SIG-M5 treated with dmso at 0.1 percent for 504 hours (cell line): ENCODE results near the gene TGFBR3L.
"Not testable (repeated sequence)": the region's sequence is repeated elsewhere in the genome, so short reads cannot be mapped to it uniquely, and the experiment has no call there.

Experiments used
- DNase-seq: peaks from one replicate; lab custom pipeline; 2025; ENCODE audit not compliant: unreplicated experiment; lab: John Stamatoyannopoulos, UW

Gene TGFBR3L

DNA sequence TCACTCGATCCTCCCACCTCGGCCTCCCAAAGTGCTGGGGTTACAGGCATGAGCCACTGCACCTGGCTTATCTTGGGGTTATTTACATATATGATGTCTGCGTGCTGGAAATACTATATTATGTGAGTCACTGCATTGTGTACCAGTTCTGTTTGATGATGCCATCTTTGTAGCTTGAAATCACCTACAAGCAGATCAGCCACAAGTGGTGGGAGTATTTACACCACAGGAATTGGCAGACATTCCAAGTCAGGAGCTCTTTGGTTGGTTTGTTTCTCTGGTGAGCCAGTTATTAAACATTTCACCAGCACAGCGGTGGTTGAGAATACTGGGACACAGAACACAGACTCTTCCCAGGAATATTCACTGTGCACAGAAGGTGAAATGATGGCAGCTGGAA lies 33.3 kb downstream of the TGFBR3L start:
- DNase-seq, result no peak

GRCh38 chr19:7953060-7953459 lies 38.4 kb downstream of the TGFBR3L start:
- no peak for DNase-seq

DNA sequence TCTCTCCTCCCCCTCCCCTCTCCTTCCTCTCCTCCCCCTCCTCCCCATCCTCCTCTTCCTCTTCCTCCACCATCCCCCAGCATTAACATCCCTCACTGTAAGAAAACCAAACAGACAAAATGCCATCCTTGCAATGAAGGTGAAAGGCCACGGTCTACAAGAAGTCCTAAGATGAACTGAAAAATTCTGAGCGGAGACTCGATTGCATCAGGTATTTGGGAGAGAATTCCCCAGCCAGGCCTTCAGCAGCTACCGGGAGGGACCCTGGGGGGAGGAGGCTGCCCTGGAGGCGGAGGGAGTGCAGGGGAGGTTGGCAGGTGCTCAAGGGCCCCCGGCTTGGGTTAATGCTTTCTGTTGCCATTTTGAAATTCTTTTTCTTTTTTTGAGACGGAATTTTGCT lies 38.9 kb downstream of the TGFBR3L start:
- DNase-seq, result no peak

GRCh38 chr19:7955696-7956095 lies 41.1 kb downstream of the TGFBR3L start:
- no peak for DNase-seq

DNA sequence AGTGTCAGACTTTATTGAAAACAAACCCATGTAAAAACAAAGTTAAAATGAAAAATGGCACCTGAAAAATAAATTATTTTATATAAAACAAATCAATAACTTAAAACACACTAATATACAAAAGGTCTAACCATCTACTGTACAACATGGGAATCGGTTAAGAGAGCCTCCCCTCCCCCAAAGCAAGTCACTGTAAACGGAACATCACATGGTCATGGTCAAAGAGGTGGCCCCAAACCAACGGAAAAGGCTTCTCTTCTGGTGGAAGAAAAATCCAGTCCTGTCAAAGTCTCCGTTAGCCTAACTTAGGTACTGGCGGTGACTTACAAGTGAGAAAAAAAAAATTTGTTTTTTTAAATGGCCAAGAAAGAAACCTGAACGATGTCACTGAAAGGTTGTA lies 44.6 kb downstream of the TGFBR3L start:
- no peak for DNase-seq

DNA sequence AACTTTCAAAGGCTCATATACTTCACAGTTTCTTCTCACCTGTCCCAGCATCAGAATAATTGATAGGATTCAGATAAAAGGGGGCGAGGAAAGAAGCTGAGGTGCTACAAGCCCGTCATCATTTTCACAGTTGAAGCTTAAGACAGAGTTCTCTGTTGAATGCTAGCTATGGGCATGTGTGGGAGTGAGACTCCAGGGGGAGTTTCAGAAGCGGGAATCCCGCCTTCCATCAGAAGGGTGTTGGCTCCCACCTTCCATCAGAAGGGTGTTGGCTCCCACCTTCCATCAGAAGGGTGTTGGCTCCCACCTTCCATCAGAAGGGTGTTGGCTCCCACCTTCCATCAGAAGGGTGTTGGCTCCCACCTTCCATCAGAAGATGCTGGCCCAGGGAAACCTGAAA lies 46.5 kb downstream of the TGFBR3L start:
- DNase-seq, result not testable (repeated sequence)

DNA sequence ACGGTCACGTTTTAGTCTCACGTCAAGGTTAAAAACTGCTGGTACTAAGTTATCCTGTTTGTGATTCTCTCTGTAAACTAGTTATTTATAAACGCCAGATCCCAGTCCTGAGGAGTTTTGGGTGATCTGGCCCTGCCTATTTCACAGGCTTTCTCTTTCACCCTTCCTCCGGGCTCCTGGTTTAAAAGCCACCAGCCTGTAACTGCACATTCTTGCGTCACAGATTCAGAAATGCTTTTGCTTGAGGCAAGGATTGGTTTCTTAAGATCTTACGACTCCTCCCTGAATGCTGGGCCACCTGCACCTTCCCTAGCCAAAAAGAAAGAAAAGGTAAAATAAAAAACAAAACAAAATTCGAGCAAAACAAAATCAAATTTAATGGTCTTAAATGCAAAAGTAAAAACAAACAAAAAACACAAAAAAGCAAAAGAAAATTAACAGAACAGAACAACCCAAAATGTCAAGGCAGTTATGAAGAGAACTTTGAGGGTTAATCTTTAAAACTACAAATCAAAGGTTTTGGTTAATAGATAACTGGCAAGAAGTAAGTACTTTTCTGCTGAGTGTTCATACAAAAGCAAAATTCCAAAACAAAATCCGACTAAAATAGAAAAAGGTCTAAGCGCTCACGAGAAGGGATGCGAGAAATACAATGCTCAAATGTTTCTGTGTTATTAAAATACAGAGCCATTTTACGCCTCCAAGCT lies 47.4 kb downstream of the TGFBR3L start:
- no peak for DNase-seq

DNA sequence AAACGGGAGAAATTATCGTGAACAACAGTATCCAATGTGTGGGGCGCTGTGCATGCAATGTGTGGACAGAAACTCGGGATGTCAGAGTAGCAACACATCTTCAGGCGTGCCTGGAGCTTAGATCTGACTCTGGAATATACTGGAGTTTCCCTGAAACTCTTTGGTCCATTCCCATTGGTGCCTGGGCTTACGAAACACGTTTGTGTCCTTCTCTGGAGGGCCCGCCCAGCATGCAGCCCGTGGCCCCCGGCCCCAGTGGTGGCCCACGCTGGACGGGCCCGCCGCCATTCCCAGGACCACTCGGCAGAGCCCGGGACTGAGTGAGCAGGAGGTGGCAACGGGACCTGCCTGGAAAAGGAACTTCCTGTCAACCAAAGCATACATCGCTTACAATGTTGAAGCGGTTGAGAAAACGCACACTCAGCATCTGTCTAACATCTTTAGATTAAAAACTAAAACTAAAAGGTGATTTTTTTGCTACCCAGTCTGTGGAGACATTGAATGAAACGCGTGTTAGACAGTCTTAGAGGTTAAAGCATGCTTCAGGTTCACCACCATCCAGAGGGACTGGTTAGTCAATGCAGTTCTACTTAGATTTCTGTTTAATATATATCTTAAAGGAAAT lies 48.1 kb downstream of the TGFBR3L start:
- DNase-seq, result no peak

DNA sequence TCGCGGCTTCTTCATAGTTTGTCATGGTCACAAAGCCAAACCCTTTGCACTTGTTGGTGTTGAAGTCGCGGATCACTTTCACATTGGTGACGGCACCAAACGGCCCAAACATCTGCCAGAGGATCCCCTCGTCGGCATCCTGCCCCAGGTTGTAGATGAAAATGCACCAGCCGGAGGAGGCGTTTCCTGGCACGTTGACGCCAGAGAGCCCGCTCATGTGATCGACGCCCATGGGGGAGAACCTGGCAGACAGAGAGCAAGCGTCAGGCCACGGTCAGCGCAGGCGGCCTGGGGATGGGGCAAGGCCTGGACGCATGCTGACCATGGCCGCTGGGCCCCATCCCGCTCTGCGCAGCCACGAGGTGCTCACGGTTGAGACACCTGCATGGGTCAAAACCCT lies 48.9 kb downstream of the TGFBR3L start:
- DNase-seq, result no peak

DNA sequence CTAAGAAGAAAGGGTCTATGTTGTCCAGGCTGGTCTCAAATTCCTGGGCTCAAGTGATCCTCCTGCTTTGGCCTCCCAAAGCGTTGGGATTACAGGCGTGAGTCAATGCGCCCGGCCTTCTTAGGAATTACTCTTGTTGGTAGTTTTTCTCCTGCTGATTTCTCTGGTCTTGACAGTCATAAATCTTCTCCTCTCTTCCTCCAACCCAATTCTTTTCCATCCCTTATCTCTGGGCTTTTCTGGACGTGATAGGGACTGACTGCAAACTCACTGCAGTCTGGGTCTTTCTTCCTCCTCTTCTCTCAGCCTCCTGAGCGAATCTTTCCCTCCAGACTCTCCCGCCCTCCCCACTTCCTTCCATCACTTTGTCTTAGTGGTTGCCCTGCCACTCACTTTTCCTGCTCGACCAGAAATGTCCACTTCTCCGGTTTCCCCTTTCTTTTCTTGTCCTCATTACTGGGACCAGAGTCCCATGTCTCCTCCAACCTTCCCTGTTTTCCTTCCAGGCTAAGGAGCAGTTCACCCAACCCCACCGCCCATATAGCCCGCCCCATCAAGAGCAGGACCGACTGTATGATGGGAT lies 50.7 kb downstream of the TGFBR3L start:
- no peak for DNase-seq

DNA sequence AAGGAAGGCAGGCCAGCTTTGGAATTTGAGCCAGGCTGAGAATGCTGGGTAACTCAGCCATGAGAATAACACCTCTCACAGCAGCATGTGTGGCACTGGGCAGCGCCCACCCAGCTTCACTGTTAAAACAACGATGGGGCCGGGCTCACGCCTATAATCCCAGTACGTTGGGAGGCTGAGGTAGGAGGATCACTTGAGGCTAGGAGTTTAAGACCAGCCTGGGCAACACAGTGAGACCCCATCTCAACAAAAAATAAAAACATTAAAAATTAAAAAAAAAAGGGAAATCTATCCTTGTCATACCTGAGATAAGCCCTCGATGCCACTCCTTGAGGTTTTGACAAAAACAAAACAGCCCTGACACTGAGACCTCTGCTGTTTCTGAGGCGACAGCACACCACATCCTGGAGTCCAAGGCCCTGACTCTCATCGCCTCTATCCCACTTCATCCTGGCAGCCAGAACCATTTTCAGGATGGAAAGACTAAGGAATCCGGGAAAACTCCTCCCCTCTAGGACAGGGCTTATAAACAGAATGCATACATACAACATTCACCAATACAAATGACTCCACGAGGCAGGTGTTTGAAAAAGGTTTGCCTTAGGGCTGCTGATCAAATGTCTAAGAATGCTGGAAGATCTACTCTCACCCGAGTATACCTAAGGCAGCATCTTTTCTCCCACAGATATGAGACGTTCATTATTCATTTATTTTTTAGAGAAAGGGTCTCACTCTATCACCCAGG lies 51.5 kb downstream of the TGFBR3L start:
- DNase-seq, result no peak

DNA sequence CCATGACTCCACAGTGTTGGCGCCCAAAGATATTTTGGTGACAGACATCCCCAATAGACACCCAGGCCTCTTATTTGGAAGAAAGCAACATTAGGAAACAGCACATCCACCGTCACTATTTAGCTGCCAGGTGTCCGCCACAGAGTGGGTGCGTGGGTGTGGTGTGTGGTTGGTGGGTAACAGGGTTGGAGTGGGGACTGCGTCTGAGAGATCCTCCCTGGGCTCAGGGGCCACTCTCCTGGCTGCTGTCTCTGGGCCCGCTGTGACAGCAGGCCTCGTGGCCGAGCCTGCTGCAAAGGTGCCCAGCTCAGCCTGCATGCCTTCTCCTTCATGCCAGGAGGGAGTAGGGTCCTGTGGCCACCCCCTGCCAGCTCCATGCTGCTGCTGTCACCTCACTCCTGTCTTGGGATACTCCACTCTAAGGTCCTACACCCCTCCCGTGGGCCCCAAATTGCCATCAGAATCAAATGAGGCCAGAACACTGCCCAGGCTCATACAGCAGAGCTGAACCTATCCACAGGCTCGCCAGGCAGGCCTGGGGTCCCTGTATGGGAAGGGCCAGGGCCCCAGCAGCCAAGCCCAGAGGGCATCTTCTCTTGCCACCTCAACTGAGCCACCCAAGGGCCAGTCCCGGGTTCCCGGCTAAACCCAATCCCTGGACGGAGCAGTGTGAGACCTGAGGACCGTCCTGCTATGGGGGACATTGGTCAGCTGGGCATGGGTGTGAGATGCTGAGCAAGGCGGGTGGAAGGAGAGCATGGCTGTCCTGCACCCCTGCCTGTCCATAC lies 53.6 kb downstream of the TGFBR3L start:
- DNase-seq, result no peak
